AG04450 (cell line): Measurements from ENCODE around the gene PARD3B. TPM values are rescaled to one million over a fixed set of nuclear protein-coding genes. Genes with fewer than 3 reads are reported as not detected.

Source experiments
- CTCF ChIA-PET: fragments of 300-600, 350-600 bp; formaldehyde crosslinking; extraction: SDS; loops from one replicate; lab custom pipeline; 2022; ENCODE audit warnings: antibody characterized with exemption, inconsistent platforms; lab: Charles Lee
- POLR2A ChIA-PET: fragments of 350-600 bp; formaldehyde crosslinking; extraction: SDS; loops from one replicate; lab custom pipeline; 2021; ENCODE audit warnings: antibody characterized with exemption, inconsistent platforms; lab: Yijun Ruan, JAX
- DNase-seq: peaks from one replicate; pipeline ENCODE4 v3.0.0-alpha.2; 2011; ENCODE audit warnings: low read depth, low spot score
- H3K27ac ChIP-seq: one replicate; pipeline ENCODE4 v1.5.1; 2012; ENCODE audit warnings: low read depth, low read length, control low read depth
- H3K27me3 ChIP-seq: one replicate; pipeline ENCODE4 v1.6.0; 2012; ENCODE audit warnings: low read length; ENCODE audit not compliant: control insufficient read depth, insufficient read depth
- H3K4me3 ChIP-seq: 2 replicates; pipeline ENCODE4 v1.5.1; 2011; ENCODE audit warnings: mild to moderate bottlenecking, low read depth, low read length, control low read depth
- H3K9me3 ChIP-seq: 2 replicates; pipeline ENCODE4 v1.5.1; 2012; ENCODE audit warnings: low read length; ENCODE audit not compliant: control insufficient read depth, insufficient read depth
- polyA plus RNA-seq: library from polyadenylated mRNA; depleted of rRNA; stranded (reverse); fragments of >200 nt; gene quantifications from 2 replicates; pipeline ENCODE4 v1.2.3, GENCODE V29; 2011
- TF ChIP-seq, protein P1 (sequence below): IDR thresholded peaks from 2 replicates; pipeline ENCODE4 v1.5.1; 2011; ENCODE audit warnings: low read depth, low read length, control low read depth, inconsistent platforms

PARD3B gene
- polyA plus RNA-seq, 1 experiment, result 8.5 TPM

DNA sequence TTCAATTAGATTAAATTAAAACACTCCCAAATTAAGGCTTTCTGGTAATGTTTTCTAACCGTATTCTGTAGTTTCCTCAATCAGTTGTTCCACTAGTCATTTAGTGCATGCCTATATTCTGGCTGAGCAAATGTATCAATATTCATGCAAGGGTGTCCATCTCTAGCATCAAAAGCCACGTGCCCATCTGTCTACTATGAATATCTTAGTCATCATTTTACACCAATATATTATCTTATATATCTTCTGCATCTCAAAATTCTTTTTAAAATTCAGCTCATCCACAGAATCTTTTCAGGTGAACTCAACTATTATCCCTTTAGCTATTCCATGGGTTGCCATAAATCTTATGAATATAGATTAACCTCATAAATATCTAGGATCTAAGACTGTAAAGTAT lies 488.2 kb downstream of the PARD3B start:
- no peak overlapping the region for H3K27ac ChIP-seq
- no peak for DNase-seq
- H3K9me3 ChIP-seq, result no peaks in the 10 kb centered on the region
- no peaks in the 10 kb centered on the region for H3K27me3 ChIP-seq
- ChIA-PET POLR2A (no interaction called here), CTCF (interaction anchor here (0.5 to 1.5 kb wide), 3 partner anchors 18 to 646 kb away, joined by 3 to 11 read pairs (median 4); no protein-coding TSS in a partner anchor)
- TF ChIP-seq, protein P1, sequence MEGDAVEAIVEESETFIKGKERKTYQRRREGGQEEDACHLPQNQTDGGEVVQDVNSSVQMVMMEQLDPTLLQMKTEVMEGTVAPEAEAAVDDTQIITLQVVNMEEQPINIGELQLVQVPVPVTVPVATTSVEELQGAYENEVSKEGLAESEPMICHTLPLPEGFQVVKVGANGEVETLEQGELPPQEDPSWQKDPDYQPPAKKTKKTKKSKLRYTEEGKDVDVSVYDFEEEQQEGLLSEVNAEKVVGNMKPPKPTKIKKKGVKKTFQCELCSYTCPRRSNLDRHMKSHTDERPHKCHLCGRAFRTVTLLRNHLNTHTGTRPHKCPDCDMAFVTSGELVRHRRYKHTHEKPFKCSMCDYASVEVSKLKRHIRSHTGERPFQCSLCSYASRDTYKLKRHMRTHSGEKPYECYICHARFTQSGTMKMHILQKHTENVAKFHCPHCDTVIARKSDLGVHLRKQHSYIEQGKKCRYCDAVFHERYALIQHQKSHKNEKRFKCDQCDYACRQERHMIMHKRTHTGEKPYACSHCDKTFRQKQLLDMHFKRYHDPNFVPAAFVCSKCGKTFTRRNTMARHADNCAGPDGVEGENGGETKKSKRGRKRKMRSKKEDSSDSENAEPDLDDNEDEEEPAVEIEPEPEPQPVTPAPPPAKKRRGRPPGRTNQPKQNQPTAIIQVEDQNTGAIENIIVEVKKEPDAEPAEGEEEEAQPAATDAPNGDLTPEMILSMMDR, result no peak
- H3K4me3 ChIP-seq, result no peak overlapping the region

DNA sequence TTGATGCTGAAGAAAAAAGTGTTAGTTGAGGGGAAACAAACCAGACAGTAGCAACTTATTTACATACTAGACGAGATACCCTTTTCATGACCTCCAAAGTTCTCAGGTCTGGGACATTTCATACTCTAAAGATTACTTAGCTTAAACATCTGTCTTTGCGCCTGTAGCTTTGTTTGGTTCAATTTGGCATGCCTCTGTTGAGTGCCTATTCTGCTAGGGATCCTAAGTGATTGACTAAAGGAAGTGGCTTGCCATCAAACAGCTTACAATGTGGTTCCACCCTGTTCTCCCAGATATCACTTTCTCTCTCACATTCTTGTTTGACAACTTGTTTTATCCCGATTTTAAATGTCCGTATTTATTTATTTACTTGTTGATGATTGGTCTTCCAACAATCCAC lies 488.8 kb downstream of the PARD3B start:
- no peak for DNase-seq
- Histone ChIP-seq H3K9me3 (no peaks in the 10 kb centered on the region), H3K4me3 (no peak overlapping the region), H3K27me3 (no peaks in the 10 kb centered on the region), H3K27ac (no peak overlapping the region)
- ChIA-PET CTCF (interaction anchor here (0.5 to 1.5 kb wide), 3 partner anchors 17 to 645 kb away, joined by 3 to 11 read pairs (median 4); no protein-coding TSS in a partner anchor), POLR2A (interaction anchor here (0.6 kb wide), 1 partner anchor 11 kb away, joined by 3 read pairs; no protein-coding TSS in a partner anchor)
- TF ChIP-seq, protein P1, result no peak

DNA sequence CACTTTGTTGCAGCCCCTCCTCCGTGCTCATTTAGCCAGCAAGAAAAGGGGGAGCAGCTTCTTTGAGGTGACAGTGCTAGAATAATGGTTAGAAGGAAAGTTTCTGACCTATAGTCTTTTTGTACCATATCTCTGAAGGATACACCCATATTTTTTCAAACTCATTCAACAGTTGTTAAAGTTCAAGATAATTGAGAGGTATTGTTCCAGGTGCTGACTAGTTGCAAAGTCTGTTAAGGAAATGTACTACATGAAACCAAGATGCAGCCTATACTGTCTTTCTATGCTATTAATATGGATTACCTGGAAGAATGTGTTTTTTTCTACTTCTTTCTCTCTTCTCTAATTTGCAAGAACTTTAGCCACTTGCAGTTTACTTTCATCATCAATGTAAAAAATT lies 495.0 kb downstream of the PARD3B start:
- DNase-seq, result no peak
- H3K27me3 ChIP-seq, result no peaks in the 10 kb centered on the region
- H3K9me3 ChIP-seq, result no peaks in the 10 kb centered on the region
- no peak overlapping the region for H3K4me3 ChIP-seq
- TF ChIP-seq, protein P1, result no peak
- ChIA-PET POLR2A (no interaction called here), CTCF (no interaction called here)
- no peak overlapping the region for H3K27ac ChIP-seq

DNA sequence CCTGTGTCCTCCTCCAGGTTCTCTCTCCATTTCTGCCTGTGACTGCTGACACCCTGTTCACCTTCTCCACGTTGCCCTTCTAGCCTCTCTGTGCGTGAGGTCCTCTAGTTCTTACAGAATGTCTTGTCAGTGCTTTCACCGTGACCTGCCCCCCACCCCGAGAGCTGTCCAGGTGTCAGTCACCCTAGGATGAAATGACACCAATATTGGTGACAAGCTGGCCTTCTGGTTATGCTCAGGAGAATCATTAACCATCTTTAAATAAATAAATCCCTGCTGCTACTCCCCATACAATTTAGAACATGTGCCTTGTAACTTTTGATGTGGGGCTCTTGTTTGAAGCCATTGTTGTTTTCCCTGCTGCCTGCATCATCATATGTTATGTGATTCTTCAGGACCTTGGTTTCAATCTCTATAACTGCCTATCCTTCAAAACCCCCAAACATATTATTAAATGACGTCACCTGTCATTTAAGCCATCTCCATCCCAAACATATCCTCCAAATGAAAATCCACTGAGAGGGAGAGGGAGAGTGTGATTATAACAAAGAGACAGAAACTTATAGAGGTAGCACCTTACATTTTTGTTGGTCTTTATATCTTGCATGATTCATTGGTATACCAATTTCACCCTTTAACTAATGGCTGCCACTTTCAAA lies 496.3 kb downstream of the PARD3B start:
- Histone ChIP-seq H3K9me3 (no peaks in the 10 kb centered on the region), H3K27me3 (no peaks in the 10 kb centered on the region), H3K4me3 (no peak overlapping the region), H3K27ac (no peak overlapping the region)
- DNase-seq, result no peak
- TF ChIP-seq, protein P1, result no peak
- ChIA-PET POLR2A (no interaction called here), CTCF (no interaction called here)

DNA sequence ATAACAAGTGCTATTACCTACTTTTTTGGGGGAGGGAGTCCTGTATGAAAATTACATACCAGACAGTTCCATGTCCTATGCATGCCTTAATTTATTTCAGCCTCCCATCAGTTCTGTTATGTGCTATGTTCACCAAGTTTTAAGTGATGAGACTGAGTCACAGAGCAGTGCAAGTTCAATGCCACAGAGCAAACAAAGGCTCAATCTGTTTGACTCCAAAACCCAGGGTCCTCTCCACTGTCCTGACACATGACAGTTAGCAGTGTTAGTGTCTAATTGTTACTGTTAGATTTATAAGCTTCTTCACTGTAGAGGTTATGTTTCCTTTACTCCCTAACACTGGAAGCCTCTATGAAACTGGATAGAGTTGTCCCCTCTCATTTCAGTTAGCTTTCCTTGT lies 498.0 kb downstream of the PARD3B start:
- POLR2A ChIA-PET, result interaction anchor here (0.6 kb wide), 1 partner anchor 66 kb away, joined by 3 read pairs; no protein-coding TSS in a partner anchor
- TF ChIP-seq, protein P1, result no peak
- DNase-seq, result no peak
- Histone ChIP-seq H3K9me3 (no peaks in the 10 kb centered on the region), H3K27ac (no peak overlapping the region), H3K4me3 (no peak overlapping the region), H3K27me3 (no peaks in the 10 kb centered on the region)
- CTCF ChIA-PET, result no interaction called here
